SW 1271 (cell line): ENCODE measurements around the gene BUB1B.
"Not testable (repeated sequence)": the region's sequence is repeated elsewhere in the genome, so short reads cannot be mapped to it uniquely, and the experiment has no call there.

Experiments
- DNase-seq, 2 experiments: peaks; one replicate each; lab custom pipeline; 2025; lab: John Stamatoyannopoulos, UW

Gene BUB1B, protein sequence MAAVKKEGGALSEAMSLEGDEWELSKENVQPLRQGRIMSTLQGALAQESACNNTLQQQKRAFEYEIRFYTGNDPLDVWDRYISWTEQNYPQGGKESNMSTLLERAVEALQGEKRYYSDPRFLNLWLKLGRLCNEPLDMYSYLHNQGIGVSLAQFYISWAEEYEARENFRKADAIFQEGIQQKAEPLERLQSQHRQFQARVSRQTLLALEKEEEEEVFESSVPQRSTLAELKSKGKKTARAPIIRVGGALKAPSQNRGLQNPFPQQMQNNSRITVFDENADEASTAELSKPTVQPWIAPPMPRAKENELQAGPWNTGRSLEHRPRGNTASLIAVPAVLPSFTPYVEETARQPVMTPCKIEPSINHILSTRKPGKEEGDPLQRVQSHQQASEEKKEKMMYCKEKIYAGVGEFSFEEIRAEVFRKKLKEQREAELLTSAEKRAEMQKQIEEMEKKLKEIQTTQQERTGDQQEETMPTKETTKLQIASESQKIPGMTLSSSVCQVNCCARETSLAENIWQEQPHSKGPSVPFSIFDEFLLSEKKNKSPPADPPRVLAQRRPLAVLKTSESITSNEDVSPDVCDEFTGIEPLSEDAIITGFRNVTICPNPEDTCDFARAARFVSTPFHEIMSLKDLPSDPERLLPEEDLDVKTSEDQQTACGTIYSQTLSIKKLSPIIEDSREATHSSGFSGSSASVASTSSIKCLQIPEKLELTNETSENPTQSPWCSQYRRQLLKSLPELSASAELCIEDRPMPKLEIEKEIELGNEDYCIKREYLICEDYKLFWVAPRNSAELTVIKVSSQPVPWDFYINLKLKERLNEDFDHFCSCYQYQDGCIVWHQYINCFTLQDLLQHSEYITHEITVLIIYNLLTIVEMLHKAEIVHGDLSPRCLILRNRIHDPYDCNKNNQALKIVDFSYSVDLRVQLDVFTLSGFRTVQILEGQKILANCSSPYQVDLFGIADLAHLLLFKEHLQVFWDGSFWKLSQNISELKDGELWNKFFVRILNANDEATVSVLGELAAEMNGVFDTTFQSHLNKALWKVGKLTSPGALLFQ

DNA sequence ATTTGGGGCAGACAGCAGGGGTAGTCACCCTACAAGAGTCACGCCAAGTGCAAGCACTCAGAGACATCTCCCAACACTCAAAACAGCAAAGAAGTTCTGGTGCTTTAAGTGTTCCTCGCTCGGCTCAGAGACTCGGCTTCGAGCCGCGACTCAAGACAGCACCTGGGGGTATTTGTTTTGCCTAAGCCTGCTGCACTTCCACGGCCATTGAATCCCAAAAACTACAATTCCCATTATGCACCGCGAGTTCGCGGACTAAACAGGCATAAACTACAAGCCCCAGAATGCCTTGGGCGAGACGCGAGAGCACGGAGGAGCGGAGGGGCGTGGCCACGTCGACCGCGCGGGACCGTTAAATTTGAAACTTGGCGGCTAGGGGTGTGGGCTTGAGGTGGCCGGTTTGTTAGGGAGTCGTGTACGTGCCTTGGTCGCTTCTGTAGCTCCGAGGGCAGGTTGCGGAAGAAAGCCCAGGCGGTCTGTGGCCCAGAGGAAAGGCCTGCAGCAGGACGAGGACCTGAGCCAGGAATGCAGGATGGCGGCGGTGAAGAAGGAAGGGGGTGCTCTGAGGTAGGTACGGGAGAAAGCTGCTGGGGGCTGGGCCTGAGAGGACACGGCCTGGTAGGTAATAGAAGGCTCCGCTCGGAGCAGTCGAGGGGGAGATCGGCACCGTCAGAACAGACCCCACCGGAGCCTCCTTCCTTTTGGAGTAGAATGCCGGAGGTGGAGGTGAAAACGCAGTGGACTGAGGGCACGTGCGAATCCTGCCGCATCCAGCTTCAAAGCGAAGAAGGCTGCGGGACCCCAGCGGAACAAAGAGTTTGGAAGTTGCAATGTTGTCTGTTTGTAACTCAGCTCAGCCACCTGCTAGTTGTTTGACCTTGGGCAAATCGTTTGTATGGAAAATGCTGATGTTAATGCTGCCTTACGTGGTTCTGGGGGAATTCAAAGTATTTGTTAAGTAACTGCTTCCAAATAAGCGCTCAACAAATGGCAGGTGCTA lies at the start of gene BUB1B:
TSS of gene BUB1B (plus strand) at position 381 of the 1,000 bp plus-strand sequence. CDS start at position 533, 152 bp downstream.
- peak; percentile 63 to 86 for DNase-seq

DNA sequence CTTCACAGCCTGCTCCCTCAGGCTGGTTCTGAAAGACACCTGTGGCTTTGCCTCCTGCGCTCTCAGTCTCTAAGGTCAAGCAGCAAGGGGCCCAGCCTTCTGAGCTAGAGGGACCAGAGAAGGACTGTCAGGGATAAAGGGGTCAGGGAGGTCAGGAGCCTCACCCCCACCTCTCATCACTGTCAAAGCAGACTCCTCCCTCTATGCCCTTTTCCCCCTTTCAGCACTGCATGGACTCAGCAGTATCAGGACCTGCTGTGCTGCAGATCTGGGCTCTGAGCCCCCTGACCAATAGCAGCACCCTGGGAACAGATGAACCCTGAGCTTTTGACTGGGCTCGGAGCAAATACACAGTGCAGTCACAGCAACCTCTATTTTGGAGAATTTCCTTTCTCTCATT lies 49.0 kb upstream of the BUB1B start:
- DNase-seq, result no peak

DNA sequence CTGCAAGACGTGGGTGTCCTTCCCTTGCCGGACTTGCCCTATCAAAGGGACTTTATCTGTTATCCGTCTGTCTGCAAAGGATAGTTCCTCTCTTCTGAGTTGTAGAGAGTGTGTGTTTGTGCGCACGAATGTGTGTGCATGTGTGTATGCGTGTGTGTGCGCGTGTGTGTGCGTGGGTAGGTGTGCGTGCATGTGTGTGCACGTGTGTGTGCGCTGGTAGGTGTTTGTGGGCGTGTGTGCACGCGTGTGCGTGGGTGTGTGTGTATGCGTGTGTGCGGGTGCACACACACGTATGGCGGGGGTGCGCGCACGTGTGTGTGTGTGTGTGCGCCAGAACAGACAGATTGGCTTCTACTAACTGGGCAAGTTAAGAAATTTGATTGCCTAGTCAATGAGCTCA lies 48.1 kb upstream of the BUB1B start:
- no peak for DNase-seq

DNA sequence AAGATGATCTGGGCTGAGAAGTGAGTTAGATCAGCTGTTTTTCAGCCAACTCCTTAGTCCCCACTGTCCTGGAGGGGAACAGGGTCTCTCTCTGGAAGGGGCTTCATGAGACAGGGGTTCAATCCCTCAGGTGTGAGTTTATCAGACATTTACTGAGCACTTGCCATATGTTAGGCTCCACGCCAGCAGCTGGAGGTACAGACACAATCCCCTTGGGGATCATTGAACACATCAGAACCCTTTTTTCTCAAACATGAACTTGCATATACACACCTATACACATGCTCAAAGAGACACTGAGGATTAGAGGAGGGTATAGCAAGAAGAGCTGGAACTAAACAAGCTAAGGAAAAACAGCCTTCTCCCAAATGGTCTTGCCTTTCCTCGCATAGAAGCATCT lies 46.7 kb upstream of the BUB1B start:
- no peak for DNase-seq

DNA sequence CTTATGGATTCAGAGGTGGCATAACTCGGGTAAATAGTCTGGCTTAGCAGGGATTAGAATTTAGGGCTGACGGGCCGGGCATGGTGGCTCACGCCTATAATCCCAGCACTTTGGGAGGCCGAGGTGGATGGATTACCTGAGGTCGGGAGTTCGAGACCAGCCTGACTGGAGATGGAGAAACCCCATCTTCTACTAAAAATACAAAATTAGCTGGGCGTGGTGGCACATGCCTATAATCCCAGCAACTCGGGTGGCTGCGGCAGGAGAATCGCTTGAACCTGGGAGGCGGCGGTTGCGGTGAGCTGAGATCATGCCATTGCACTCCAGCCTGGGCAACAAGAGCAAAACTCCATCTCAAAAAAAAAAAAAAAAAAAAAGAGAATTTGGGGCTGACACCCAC lies 45.8 kb upstream of the BUB1B start:
- not testable (repeated sequence) for DNase-seq

DNA sequence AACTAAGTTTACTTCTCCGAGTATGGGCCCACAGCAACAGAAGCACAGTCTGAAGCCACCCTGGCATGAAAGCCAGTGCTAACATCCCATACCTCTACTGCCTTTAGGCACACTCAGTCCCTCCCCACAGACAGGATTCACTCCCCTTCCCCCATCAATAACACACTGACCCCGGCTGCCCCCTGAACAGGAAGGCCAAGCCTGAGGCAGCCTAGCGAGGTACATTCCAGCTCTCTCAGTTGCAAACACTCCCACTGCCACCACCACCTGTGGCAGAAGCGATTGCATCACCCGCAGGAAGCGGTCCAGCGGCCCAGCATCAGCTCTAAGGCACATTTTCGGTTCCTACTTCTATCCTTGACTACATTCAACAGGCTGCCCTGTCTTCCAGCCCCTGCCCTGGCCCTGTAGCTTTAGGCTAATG lies 45.2 kb upstream of the BUB1B start:
- no peak for DNase-seq

DNA sequence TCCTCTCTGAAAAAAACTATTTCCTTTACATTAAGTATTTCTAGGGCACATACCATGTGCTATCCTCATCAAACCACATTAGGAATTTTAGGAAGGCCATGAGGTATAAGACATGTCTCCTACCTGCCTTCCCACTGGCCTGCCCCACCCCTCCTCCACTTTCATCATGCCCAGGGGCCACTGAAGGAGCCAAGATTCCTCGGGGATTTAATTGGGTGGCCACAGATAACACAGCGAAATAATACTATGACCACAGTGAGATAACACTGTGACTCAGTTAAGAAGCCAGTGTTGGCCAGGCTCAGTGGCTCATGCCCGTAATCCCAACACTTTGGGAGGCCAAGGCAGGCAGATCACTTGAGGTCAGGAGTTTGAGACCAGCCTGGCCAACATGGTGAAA lies 42.4 kb upstream of the BUB1B start:
- no peak for DNase-seq

DNA sequence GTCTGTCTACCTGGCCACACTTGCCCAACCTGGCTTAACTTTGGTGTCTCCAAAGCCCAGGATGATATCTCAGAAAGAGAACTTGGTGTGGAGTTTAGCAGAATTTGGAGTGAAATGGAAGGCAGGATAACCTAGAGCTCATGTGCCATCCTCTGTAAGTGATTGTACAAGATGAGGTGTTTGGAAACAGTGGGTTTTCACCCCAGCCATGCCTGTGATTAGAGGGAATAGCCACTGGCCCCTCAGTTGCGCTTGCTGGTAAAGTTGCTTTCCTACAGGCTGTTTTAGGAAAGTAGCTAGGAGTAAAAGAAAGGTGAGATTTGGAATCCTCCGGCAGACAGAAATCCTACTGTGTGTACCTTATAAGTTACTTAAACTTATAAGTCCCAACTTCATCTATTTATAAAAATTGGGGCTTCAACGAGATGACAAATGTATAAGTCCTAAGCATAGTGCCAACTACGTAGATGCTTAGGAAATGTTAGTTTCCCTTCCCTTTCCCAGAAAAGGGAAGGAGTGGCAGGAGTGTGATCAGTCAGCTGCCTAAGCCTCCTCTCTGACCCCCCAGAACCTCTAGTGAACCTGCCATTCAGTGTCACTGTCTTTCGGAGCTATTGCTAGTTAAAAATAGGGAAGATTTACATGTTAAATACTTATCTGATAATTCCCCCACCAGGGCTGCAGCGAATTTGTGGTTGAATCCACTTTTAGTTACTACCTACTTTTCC lies 38.8 kb upstream of the BUB1B start:
- no peak for DNase-seq

DNA sequence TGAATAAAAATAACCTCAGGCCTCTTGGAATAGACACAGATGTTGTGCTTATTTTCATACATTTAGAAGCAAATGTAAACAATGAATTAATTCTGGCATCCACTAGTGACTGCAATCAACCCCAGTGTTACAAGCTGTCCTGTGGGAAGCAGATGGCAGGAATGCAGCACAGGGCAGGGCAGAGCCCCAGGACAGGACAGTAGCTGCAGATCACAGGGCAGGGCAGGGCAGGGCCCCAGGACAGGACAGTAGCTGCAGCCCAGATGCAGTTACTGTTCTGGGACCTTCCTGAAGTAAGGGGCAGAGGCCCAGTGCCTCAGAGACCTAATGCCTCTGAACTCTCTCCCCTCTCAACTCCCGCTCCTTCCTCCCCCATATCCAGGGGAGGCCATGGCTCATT lies 37.9 kb upstream of the BUB1B start:
- DNase-seq, result not testable (repeated sequence)

DNA sequence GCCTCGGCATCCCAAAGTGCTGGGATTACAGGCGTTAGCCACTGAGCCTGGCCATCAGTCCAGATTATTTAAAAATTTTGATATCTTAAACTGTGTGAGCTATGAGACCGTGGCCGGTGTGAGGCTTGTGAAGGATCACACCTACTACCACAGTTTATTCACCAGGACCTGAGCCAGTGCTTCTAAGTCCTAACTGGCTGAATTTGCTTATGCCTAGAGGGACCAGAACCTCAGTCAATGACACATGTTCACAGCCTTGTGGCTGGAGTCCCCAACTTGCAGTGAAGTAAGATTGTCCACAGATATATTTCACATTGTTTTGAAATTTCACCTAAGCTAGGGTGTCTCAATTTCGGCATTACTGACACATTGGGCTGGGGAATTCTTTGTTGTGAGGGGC lies 37.0 kb upstream of the BUB1B start:
- DNase-seq, result not testable (repeated sequence)

DNA sequence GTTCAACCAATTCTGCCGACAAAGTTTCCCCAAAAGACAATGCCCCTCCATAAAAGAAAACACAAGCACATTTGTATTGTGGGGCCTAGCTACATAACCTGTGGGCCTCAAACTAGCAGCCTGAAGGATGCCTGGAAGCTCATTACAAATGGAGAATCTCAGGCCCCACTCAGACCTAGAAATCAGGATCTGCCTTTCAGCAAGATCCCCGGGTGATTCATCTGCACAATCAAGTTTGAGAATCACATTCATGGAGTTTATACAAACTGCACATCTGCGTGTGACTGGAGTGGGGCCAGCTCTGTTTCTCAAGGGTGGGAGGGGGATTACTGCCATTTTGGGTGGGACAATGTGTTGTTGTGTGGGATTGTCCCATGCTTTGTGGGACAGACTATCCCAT lies 36.5 kb upstream of the BUB1B start:
- not testable (repeated sequence) for DNase-seq

DNA sequence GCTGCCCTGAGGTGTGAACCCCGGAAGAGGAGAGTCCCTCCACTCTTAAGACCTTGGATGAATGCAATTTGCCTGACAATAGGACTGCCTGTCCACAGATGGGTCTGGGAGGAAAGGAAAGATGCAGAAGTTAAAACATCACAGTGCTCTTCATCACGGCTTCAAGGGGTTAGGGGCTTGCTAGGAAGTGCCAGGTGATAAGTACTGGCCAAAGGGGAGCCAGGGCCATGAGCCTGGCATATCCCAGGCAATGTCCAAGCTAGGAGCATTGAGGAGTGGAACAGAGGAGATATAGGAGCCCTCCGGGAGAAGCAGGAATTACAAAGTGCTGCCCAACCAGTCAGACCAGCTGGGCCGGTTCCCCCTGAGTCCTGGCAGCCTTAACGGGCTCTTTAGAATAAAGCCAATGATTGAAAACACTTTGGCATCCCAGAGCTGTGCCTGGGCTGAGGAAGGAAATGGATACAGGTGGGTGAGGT lies 36.0 kb upstream of the BUB1B start:
- not testable (repeated sequence) for DNase-seq

DNA sequence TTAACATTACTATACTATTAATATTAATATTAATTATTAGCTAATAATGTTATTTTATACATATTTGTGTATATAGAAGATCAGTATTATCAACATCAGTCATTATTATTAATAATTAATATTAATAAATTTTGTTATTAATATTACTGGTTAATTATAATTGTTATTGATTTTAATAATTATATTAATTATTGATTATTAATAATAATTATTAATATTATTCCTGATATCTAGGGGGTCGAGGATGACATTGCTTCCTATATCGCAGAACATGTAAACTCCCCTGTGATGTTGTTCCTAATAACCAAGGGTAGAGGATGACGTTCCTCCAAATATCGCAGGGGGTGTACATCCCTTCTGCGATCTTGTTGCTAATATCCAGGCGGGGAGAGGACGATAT lies 34.9 kb upstream of the BUB1B start:
- DNase-seq, result no peak

DNA sequence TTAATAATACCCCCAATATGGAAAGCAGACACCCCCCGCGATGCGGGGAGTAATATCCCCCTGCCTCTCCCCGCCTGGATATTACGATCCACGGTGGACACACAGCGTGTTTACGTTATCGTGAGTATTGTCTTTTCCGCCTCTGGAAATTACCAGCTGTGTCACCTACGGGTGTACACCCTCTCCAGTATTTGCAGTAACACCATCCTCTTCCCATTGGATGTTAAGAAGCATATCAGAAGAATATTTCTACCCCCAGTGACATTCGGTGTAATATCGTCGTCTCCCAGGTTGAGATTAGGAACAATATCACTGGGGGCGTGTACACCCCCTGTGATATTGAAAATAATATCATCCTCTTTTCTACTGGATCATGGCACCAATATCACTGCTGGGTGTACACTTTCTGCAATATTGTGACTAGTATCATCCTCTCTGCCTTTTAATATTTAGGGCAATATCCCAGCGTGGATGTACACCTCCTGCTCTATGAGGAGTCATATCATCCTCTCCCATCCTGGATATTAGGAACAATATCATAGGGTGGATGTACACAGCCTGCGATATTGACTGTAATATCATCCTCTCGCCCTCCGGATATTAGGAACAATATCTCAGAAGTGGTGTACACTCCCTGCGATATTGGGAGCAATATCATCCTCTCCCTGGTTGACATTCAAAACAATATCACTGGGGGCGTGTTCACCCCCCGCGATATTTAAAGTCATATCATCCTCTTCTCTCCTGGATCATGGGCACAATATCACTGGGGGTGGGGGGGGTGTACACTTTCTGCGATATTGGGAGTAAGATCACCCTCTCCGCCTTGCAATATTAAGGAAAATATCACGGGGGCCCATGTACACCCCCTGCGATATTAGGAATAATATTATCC lies 31.9 kb upstream of the BUB1B start:
- no peak for DNase-seq

DNA sequence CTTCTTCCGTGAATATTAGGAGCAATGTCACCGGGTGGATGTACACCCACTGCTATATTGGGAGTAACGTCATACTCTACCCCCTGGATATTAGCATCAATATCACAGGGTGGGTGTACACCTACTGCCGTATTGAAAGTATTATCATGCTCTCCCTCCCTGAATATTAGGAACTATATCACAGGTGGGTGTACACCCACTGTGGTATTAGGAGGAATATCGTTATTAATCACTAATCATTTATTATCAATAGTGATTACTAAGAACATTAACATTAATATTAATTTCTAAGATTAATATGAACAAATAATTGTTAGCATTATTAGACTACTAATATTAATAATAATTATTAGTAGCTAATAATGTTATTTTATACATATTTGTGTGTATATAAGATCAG lies 30.8 kb upstream of the BUB1B start:
- DNase-seq, result no peak

DNA sequence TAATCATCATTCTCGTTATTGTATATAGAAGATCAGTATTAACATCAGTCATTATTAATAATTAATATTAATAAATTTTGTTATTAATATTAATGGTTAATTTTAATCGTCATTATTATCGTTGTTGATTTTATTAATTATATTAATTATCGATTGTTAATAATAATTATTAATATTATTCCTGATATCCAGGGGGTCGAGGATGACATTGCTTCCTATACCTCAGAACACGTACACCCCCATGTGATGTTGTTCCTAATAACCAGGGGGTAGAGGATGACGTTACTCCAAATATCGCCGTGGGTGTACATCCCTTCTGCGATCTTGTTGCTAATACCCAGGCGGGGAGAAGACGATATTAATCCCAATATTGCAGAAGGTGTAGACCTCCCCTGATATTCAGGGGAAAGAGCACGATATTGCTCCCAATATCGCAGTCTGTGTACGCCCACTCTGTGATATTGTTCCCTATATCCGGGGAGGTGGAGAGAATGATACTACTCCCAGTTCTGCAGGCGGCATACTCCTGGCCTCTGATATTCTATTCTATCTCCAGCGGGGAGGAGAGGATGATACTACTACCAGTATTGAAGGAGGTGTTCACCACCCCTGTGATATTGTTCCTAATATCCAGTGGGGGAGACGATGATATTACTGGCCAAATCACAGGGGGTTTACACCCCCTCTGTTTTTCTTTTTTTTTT lies 29.9 kb upstream of the BUB1B start:
- DNase-seq, result no peak

DNA sequence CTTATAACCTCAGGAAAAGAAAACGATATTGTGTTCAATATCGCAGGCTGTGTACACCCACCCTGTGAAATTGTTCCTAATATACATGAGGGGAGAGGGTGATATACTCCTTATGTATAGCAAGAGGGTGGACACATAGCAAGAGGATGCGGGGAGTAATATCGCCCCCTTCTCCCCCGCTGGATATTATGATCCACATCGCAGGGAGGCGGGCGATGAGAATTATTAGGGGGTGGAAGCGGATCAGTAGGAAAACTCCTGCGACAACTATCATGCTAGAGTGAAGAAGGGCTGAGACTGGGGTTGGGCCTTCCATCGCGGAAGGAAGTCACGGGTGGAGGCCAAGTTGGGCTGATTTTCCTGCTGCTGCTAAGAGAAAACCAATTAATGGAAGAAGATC lies 27.3 kb upstream of the BUB1B start:
- no peak for DNase-seq

DNA sequence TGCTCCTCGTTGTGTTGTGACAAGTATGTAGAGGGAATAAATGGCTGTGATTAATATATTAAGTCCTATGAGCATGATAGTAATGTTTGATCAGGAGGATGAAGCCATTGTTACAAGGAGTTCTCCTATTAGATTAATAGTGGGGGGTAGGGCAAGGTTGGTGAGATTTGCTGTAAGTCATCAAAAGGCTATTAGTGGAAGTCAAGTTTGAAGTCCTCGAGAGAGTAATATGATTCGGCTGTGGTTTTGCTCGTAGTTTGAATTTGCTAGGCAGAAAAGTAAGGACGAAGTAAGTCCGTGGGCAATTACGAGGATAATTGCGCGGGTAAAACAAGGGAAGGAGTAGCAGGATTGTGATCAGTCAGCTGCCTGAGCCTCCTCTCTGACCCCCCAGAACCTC lies 26.0 kb upstream of the BUB1B start:
- DNase-seq, result no peak
